GM21723 (cell line): ENCODE measurements around the gene RNF150.

ENCODE experiments used
- ATAC-seq: cut with Tn5 transposase; IDR thresholded peaks from one replicate; pipeline ENCODE4 v1.9.1; 2021; ENCODE audit warnings: mild to moderate bottlenecking, moderate library complexity; ENCODE audit not compliant: unreplicated experiment

Gene RNF150

GRCh38 chr4:140870427-140870826 is 262.8 kb downstream of the RNF150 start:
- ATAC-seq: no peak

- ATAC-seq: no peak
These were observed 263.8 kb downstream of the RNF150 start for GRCh38 chr4:140869446-140869845.

- no peak for ATAC-seq
These were observed 265.9 kb downstream of the RNF150 start for GRCh38 chr4:140867356-140867755.

- ATAC-seq: no peak
These were observed 266.7 kb downstream of the RNF150 start for GRCh38 chr4:140866492-140867005.

- ATAC-seq: no peak
These were observed 267.7 kb downstream of the RNF150 start for GRCh38 chr4:140865253-140866217.

- ATAC-seq: no peak
These were observed 270.1 kb downstream of the RNF150 start for GRCh38 chr4:140863197-140863596.

GRCh38 chr4:140862177-140862442 is 271.2 kb downstream of the RNF150 start:
- no peak for ATAC-seq

GRCh38 chr4:140861359-140862176 is 271.7 kb downstream of the RNF150 start:
- ATAC-seq: peak; percentile 67

- no peak for ATAC-seq
These were observed 274.4 kb downstream of the RNF150 start for GRCh38 chr4:140858897-140859296.

- no peak for ATAC-seq
These were observed 276.2 kb downstream of the RNF150 start for GRCh38 chr4:140857111-140857510.

- no peak for ATAC-seq
These were observed 276.6 kb downstream of the RNF150 start for GRCh38 chr4:140856621-140857062.

GRCh38 chr4:140854168-140854567 is 279.1 kb downstream of the RNF150 start:
- no peak for ATAC-seq

GRCh38 chr4:140851804-140852203 is 281.5 kb downstream of the RNF150 start:
- no peak for ATAC-seq

- peak; percentile 93 for ATAC-seq
These were observed 282.1 kb downstream of the RNF150 start for GRCh38 chr4:140851032-140851636.

- no peak for ATAC-seq
These were observed 283.7 kb downstream of the RNF150 start for GRCh38 chr4:140849526-140849925.

GRCh38 chr4:140846736-140847135 is 286.5 kb downstream of the RNF150 start:
- ATAC-seq: no peak

- no peak for ATAC-seq
These were observed 289.2 kb downstream of the RNF150 start for GRCh38 chr4:140844061-140844460.

- no peak for ATAC-seq
These were observed 292.1 kb downstream of the RNF150 start for GRCh38 chr4:140841186-140841585.

GRCh38 chr4:140839888-140840790 is 293.1 kb downstream of the RNF150 start:
- ATAC-seq: no peak

- ATAC-seq: no peak
These were observed 293.9 kb downstream of the RNF150 start for GRCh38 chr4:140839406-140839805.
